Activated B cell treated with CpG ODN at 0.5 μM for 24 hours (primary cell): ENCODE results near the gene MED20. TPM values are rescaled to one million over a fixed set of nuclear protein-coding genes. Genes with fewer than 3 reads are reported as not detected.

Source experiments
- ATAC-seq: fragments of 200-7000 bp; cut with Tn5 transposase; one replicate; pipeline ENCODE4 v1.10.0; 2021; ENCODE audit warnings: low read depth, mild to moderate bottlenecking, moderate library complexity
- CTCF ChIA-PET: fragments of 350-600 bp; sonication (Branson Sonifier 250); formaldehyde crosslinking; loops from one replicate; lab custom pipeline; 2021; ENCODE audit warnings: antibody characterized with exemption; lab: Charles Lee
- POLR2A ChIA-PET: fragments of 350-600 bp; sonication (Branson Sonifier 250); formaldehyde crosslinking; loops from one replicate; lab custom pipeline; 2021; ENCODE audit warnings: antibody characterized with exemption; lab: Charles Lee
- DNase-seq: peaks from one replicate; pipeline ENCODE4 v3.0.0; 2022
- H3K27ac Mint-ChIP-seq: one replicate; pipeline ENCODE4 v1.8.0; 2020; ENCODE audit warnings: mixed read lengths
- H3K27me3 Mint-ChIP-seq: one replicate; pipeline ENCODE4 v1.8.0; 2021; ENCODE audit warnings: mixed read lengths
- H3K36me3 Mint-ChIP-seq: one replicate; pipeline ENCODE4 v1.8.0; 2021; ENCODE audit warnings: low read depth, mixed read lengths
- H3K4me1 Mint-ChIP-seq: one replicate; pipeline ENCODE4 v1.8.0; 2021; ENCODE audit warnings: mixed read lengths
- H3K4me3 Mint-ChIP-seq: one replicate; pipeline ENCODE4 v1.8.0; 2020; ENCODE audit warnings: mild to moderate bottlenecking, mixed read lengths
- H3K9me3 Mint-ChIP-seq: one replicate; pipeline ENCODE4 v1.8.0; 2020; ENCODE audit warnings: mixed read lengths
- CTCF ChIP-seq: fragments of 200-600 bp; IDR thresholded peaks from one replicate; pipeline ENCODE4 v1.8.0; 2022; ENCODE audit warnings: antibody characterized with exemption, mild to moderate bottlenecking
- intact Hi-C: fragments of 100-400 bp; cut with micrococcal nuclease; formaldehyde crosslinking; loops from one replicate; pipeline ENCODE4 v1.15.1; 2024
- total RNA-seq: library from RNA; stranded (reverse); gene quantifications from 2 replicates; pipeline ENCODE4 v1.2.3, GENCODE V29; 2022

MED20 gene
- total RNA-seq, 1 donor from 2014 or later, result 21.1 TPM

GRCh38 chr6:41871691-41872090, 49.2 kb downstream of the MED20 start:
- intact Hi-C loops, result loop anchor here (10.0 kb wide), 1 partner anchor 57 kb away; no protein-coding TSS in a partner anchor
- CTCF ChIA-PET, result no interaction called here
- POLR2A ChIA-PET, result interaction anchor here (0.6 to 1.5 kb wide), 3 partner anchors 24 to 84 kb away, joined by 3 to 4 read pairs (median 3); partner anchors contain the start of genes MED20 and TOMM6

GRCh38 chr6:41859356-41859755, 61.6 kb downstream of the MED20 start:
- ATAC-seq (no peak), DNase-seq (no peak)
- Mint-ChIP-seq H3K4me3 (no peak overlapping the region), H3K27ac (no peak overlapping the region), H3K36me3 (no peaks in the 10 kb centered on the region), H3K27me3 (no peaks in the 10 kb centered on the region), H3K9me3 (no peaks in the 10 kb centered on the region), H3K4me1 (no peaks in the 10 kb centered on the region)
- ChIA-PET POLR2A (no interaction called here), CTCF (no interaction called here)
- intact Hi-C loops, result no loop called here
- TF ChIP-seq CTCF, result no peak

More at GRCh38 chr6:41871691-41872090, 49.2 kb downstream of the MED20 start:
- DNase-seq (no peak), ATAC-seq (no peak)
- Mint-ChIP-seq H3K27me3 (no peaks in the 10 kb centered on the region), H3K36me3 (no peaks in the 10 kb centered on the region), H3K4me3 (peak overlapping the region; percentile 4), H3K9me3 (no peaks in the 10 kb centered on the region), H3K4me1 (peaks cover 42% of the 10 kb centered on the region), H3K27ac (no peak overlapping the region)
- no peak for TF ChIP-seq CTCF

GRCh38 chr6:41858703-41859102, 62.2 kb downstream of the MED20 start:
- Mint-ChIP-seq H3K27me3 (no peaks in the 10 kb centered on the region), H3K4me3 (no peak overlapping the region), H3K9me3 (no peaks in the 10 kb centered on the region), H3K4me1 (no peaks in the 10 kb centered on the region), H3K36me3 (no peaks in the 10 kb centered on the region), H3K27ac (no peak overlapping the region)
- POLR2A ChIA-PET, result no interaction called here
- CTCF ChIA-PET, result no interaction called here
- intact Hi-C loops, result no loop called here
- DNase-seq, result no peak
- ATAC-seq, result no peak
- TF ChIP-seq CTCF, result no peak

Other genes starting within 250 kb of the MED20 start
- 203 and 205 TPM in 2 replicates for gene TFEB, start 185.5 kb downstream of the MED20 start, total RNA-seq
- gene PGC, start 173.7 kb downstream of the MED20 start, total RNA-seq, result not detected in 2 replicates
- gene FRS3, start 141.2 kb downstream of the MED20 start, total RNA-seq, result 6.5 and 6.7 TPM in 2 replicates
- 0.75 TPM in 1 of 2 replicates, not detected in the other for gene PRICKLE4, start 140.4 kb downstream of the MED20 start, total RNA-seq
- 219 and 252 TPM in 2 replicates for gene TOMM6, start 133.4 kb downstream of the MED20 start, total RNA-seq
- gene USP49, start 25.8 kb downstream of the MED20 start, total RNA-seq, result 7.7 and 8.0 TPM in 2 replicates
- 39.5 and 43.2 TPM in 2 replicates for gene BYSL, start 360 bp upstream of the MED20 start, total RNA-seq
- 70.7 and 75.2 TPM in 2 replicates for gene CCND3, start 20.7 kb upstream of the MED20 start, total RNA-seq
- 47.2 and 55.7 TPM in 2 replicates for gene TAF8, start 129.4 kb upstream of the MED20 start, total RNA-seq
- not detected in 2 replicates for gene C6orf132, start 221.5 kb upstream of the MED20 start, total RNA-seq